ENCODE data around the gene MYL10.

Gene MYL10

GRCh38 chr7:101664893-101665471, 35.9 kb upstream of the MYL10 start:
- no peak for TF ChIP-seq CTCF (IDR thresholded peaks at IDR 0.05; ENCODE audit: low read depth, low read length)
- no peak for TF ChIP-seq MYC (IDR thresholded peaks at IDR 0.05; ENCODE audit: low read depth, low read length)
- TF ChIP-seq MAX (IDR thresholded peaks at IDR 0.05; ENCODE audit: low read depth, low read length) = no peak
- TF ChIP-seq POLR2A (IDR thresholded peaks at IDR 0.05; ENCODE audit: extremely low read depth, insufficient read length) = no peak
- H3K4me3 ChIP-seq (ENCODE audit: low read depth, low read length) = no peak overlapping the region
- no peak for DNase-seq (ENCODE audit: low read depth)

- TF ChIP-seq MAX (IDR thresholded peaks at IDR 0.05; ENCODE audit: low read depth, low read length) (no peak), POLR2A (IDR thresholded peaks at IDR 0.05; ENCODE audit: extremely low read depth, insufficient read length) (no peak), MYC (IDR thresholded peaks at IDR 0.05; ENCODE audit: low read depth, low read length) (no peak), CTCF (IDR thresholded peaks at IDR 0.05; ENCODE audit: low read depth, low read length) (no peak)
- no peak overlapping the region for H3K4me3 ChIP-seq (ENCODE audit: low read depth, low read length)
- no peak for DNase-seq (ENCODE audit: low read depth)
Measured at GRCh38 chr7:101664436-101664835, 35.3 kb upstream of the MYL10 start.

GRCh38 chr7:101663747-101664146, 34.7 kb upstream of the MYL10 start:
- TF ChIP-seq POLR2A (IDR thresholded peaks at IDR 0.05; ENCODE audit: extremely low read depth, insufficient read length) (no peak), MYC (IDR thresholded peaks at IDR 0.05; ENCODE audit: low read depth, low read length) (no peak), MAX (IDR thresholded peaks at IDR 0.05; ENCODE audit: low read depth, low read length) (no peak)
- DNase-seq (ENCODE audit: low read depth) = no peak
- H3K4me3 ChIP-seq (ENCODE audit: low read depth, low read length) = no peak overlapping the region

- no peak for DNase-seq (ENCODE audit: low read depth)
- TF ChIP-seq CTCF (IDR thresholded peaks at IDR 0.05; ENCODE audit: low read depth, low read length) = no peak
- TF ChIP-seq POLR2A (IDR thresholded peaks at IDR 0.05; ENCODE audit: extremely low read depth, insufficient read length) = no peak
- no peak overlapping the region for H3K4me3 ChIP-seq (ENCODE audit: low read depth, low read length)
Measured at GRCh38 chr7:101662447-101662998, 33.4 kb upstream of the MYL10 start.

- no peak for DNase-seq (ENCODE audit: low read depth)
- TF ChIP-seq MAX (IDR thresholded peaks at IDR 0.05; ENCODE audit: low read depth, low read length) = no peak
- TF ChIP-seq POLR2A (IDR thresholded peaks at IDR 0.05; ENCODE audit: extremely low read depth, insufficient read length) = no peak
- no peak for TF ChIP-seq CTCF (IDR thresholded peaks at IDR 0.05; ENCODE audit: low read depth, low read length)
- no peak for TF ChIP-seq MYC (IDR thresholded peaks at IDR 0.05; ENCODE audit: low read depth, low read length)
- H3K4me3 ChIP-seq (ENCODE audit: low read depth, low read length) = no peak overlapping the region
Measured at GRCh38 chr7:101659706-101660105, 30.6 kb upstream of the MYL10 start.

GRCh38 chr7:101657171-101657570, 28.1 kb upstream of the MYL10 start:
- no peak overlapping the region for H3K4me3 ChIP-seq (ENCODE audit: low read depth, low read length)
- no peak for DNase-seq (ENCODE audit: low read depth)
- TF ChIP-seq MYC (IDR thresholded peaks at IDR 0.05; ENCODE audit: low read depth, low read length) (no peak), POLR2A (IDR thresholded peaks at IDR 0.05; ENCODE audit: extremely low read depth, insufficient read length) (no peak), CTCF (IDR thresholded peaks at IDR 0.05; ENCODE audit: low read depth, low read length) (no peak), MAX (IDR thresholded peaks at IDR 0.05; ENCODE audit: low read depth, low read length) (no peak)

All from NB4 (cell line).